Calu3 (cell line): ENCODE data around the gene TCF15. TPM values are rescaled to one million over a fixed set of nuclear protein-coding genes. Genes with fewer than 3 reads are reported as not detected.

Source experiments
- BruUV-seq: library from RNA; stranded (reverse); fragments of 400-500 nt; replicated peaks from 2 replicates; lab custom pipeline; 2021; lab: Mats Ljungman, UMichigan
- CTCF ChIA-PET: fragments of 300-600 bp; sonication (Branson Sonifier 250); formaldehyde crosslinking; loops from one replicate; lab custom pipeline; 2022; ENCODE audit warnings: antibody characterized with exemption; lab: Charles Lee
- DNase-seq: peaks from one replicate; pipeline ENCODE4 v3.0.0; 2022
- H3K27ac Mint-ChIP-seq: one replicate; pipeline ENCODE4 v1.8.0; 2022; ENCODE audit warnings: mixed read lengths; ENCODE audit not compliant: unreplicated experiment
- H3K27me3 Mint-ChIP-seq: one replicate; pipeline ENCODE4 v1.8.0; 2022; ENCODE audit warnings: mixed read lengths; ENCODE audit not compliant: unreplicated experiment
- H3K36me3 Mint-ChIP-seq: one replicate; pipeline ENCODE4 v1.8.0; 2022; ENCODE audit warnings: mild to moderate bottlenecking, moderate library complexity, mixed read lengths; ENCODE audit not compliant: insufficient read depth, unreplicated experiment
- H3K4me1 Mint-ChIP-seq: one replicate; pipeline ENCODE4 v1.8.0; 2022; ENCODE audit warnings: mild to moderate bottlenecking, low read depth, mixed read lengths; ENCODE audit not compliant: unreplicated experiment
- H3K4me3 Mint-ChIP-seq: one replicate; pipeline ENCODE4 v1.8.0; 2022; ENCODE audit warnings: mild to moderate bottlenecking, low read depth, moderate library complexity, mixed read lengths; ENCODE audit not compliant: unreplicated experiment
- H3K9me3 Mint-ChIP-seq: one replicate; pipeline ENCODE4 v1.8.0; 2022; ENCODE audit warnings: low read depth, mixed read lengths; ENCODE audit not compliant: unreplicated experiment
- CTCF ChIP-seq: fragments of 200-600 bp; IDR thresholded peaks from one replicate; pipeline ENCODE4 v1.8.0; 2022; ENCODE audit warnings: antibody characterized with exemption; ENCODE audit not compliant: unreplicated experiment
- intact Hi-C: fragments of 100-400 bp; cut with micrococcal nuclease; formaldehyde crosslinking; loops from one replicate; pipeline ENCODE4 v1.10.0; 2022; ENCODE audit not compliant: unreplicated experiment
- total RNA-seq: library from RNA; stranded (reverse); gene quantifications from 2 replicates; pipeline ENCODE4 v1.2.3, GENCODE V29; 2022

The TCF15 gene
- total RNA-seq, 1 experiment from 2014 or later: not detected

GRCh38 chr20:602111-602970 is 7.8 kb downstream of the TCF15 start:
- Mint-ChIP-seq H3K9me3 (no peaks in the 10 kb centered on the region), H3K36me3 (no peaks in the 10 kb centered on the region), H3K27ac (no peak overlapping the region), H3K27me3 (peaks cover 31% of the 10 kb centered on the region), H3K4me1 (no peaks in the 10 kb centered on the region), H3K4me3 (no peak overlapping the region)
- intact Hi-C loops: no loop called here
- CTCF ChIA-PET: interaction anchor here (0.7 kb wide), 1 partner anchor 137 kb away, joined by 4 read pairs; no protein-coding TSS in a partner anchor
- BruUV-seq: no TSS peak
- DNase-seq: no peak
- TF ChIP-seq CTCF: no peak

GRCh38 chr20:600736-601135 is 9.4 kb downstream of the TCF15 start:
- DNase-seq: no peak
- Mint-ChIP-seq H3K4me3 (no peak overlapping the region), H3K36me3 (no peaks in the 10 kb centered on the region), H3K27me3 (peaks cover 29% of the 10 kb centered on the region), H3K9me3 (no peaks in the 10 kb centered on the region), H3K4me1 (no peaks in the 10 kb centered on the region), H3K27ac (no peak overlapping the region)
- TF ChIP-seq CTCF: no peak
- no TSS peak for BruUV-seq
- intact Hi-C loops: no loop called here
- CTCF ChIA-PET: no interaction called here

GRCh38 chr20:600141-600540 is 10.0 kb downstream of the TCF15 start:
- TF ChIP-seq CTCF: no peak
- no peaks in the 10 kb centered on the region for H3K9me3 Mint-ChIP-seq
- no peaks in the 10 kb centered on the region for H3K36me3 Mint-ChIP-seq
- intact Hi-C loops: no loop called here
- no peak overlapping the region for H3K27ac Mint-ChIP-seq
- CTCF ChIA-PET: no interaction called here
- DNase-seq: no peak
- peaks cover 23% of the 10 kb centered on the region for H3K27me3 Mint-ChIP-seq
- BruUV-seq: no TSS peak
- no peaks in the 10 kb centered on the region for H3K4me1 Mint-ChIP-seq
- no peak overlapping the region for H3K4me3 Mint-ChIP-seq

GRCh38 chr20:598133-598850 is 11.8 kb downstream of the TCF15 start:
- H3K4me3 Mint-ChIP-seq: no peak overlapping the region

More at GRCh38 chr20:598133-598850, 11.8 kb downstream of the TCF15 start:
- CTCF ChIA-PET: no interaction called here
- Mint-ChIP-seq H3K36me3 (no peaks in the 10 kb centered on the region), H3K9me3 (no peaks in the 10 kb centered on the region), H3K4me1 (no peaks in the 10 kb centered on the region), H3K27me3 (peaks cover 5% of the 10 kb centered on the region), H3K27ac (no peak overlapping the region)
- no TSS peak for BruUV-seq
- no peak for TF ChIP-seq CTCF
- DNase-seq: no peak
- intact Hi-C loops: no loop called here
